HEK293T (cell line): ENCODE results near the gene GFPT2.
A peak's percentile ranks its signal among the peaks of the same experiment; 100 is the strongest.

Experiments
- CTCF ChIA-PET: fragments of 350-600 bp; formaldehyde crosslinking; extraction: SDS; loops from one replicate; lab custom pipeline; 2021; ENCODE audit warnings: antibody characterized with exemption, inconsistent platforms; lab: Yijun Ruan, JAX
- POLR2A ChIA-PET: fragments of 350-600 bp; formaldehyde crosslinking; extraction: SDS; loops from one replicate; lab custom pipeline; 2020; ENCODE audit warnings: antibody characterized with exemption, inconsistent platforms; lab: Yijun Ruan, JAX
- DNase-seq: peaks from one replicate; pipeline ENCODE4 v3.0.0; 2012; ENCODE audit warnings: mixed read lengths; ENCODE audit errors: extremely low spot score
- ARNT ChIP-seq: fragments of 450-650 bp; IDR thresholded peaks from 2 replicates; pipeline ENCODE4 v1.6.1; 2017; ENCODE audit warnings: mild to moderate bottlenecking
- BHLHE40 ChIP-seq: fragments of 450-650 bp; IDR thresholded peaks from 2 replicates; pipeline ENCODE4 v1.6.1; 2016; ENCODE audit warnings: mild to moderate bottlenecking, moderate library complexity, borderline replicate concordance
- CTBP1 ChIP-seq: fragments of 450-650 bp; IDR thresholded peaks from 2 replicates; pipeline ENCODE4 v1.6.1; 2016; ENCODE audit warnings: borderline replicate concordance
- ELF4 ChIP-seq: fragments of 450-650 bp; IDR thresholded peaks from 2 replicates; pipeline ENCODE4 v1.6.1; 2017; ENCODE audit warnings: antibody characterized with exemption
- FOXA1 ChIP-seq: fragments of 450-650 bp; IDR thresholded peaks from 2 replicates; pipeline ENCODE4 v1.6.1; 2016; ENCODE audit warnings: mild to moderate bottlenecking
- FOXK2 ChIP-seq: fragments of 450-650 bp; IDR thresholded peaks from 2 replicates; pipeline ENCODE4 v1.6.1; 2016; ENCODE audit warnings: mild to moderate bottlenecking
- FOXM1 ChIP-seq: fragments of 450-650 bp; IDR thresholded peaks from 2 replicates; pipeline ENCODE4 v1.6.1; 2017; ENCODE audit warnings: mild to moderate bottlenecking, borderline replicate concordance
- HDGF ChIP-seq: fragments of 450-650 bp; IDR thresholded peaks from 2 replicates; pipeline ENCODE4 v1.6.1; 2017; ENCODE audit warnings: antibody characterized with exemption, borderline replicate concordance
- L3MBTL2 ChIP-seq: fragments of 450-650 bp; conservative IDR thresholded peaks from 2 replicates; pipeline ENCODE4 v1.6.1; 2016; ENCODE audit warnings: mild to moderate bottlenecking
- LEF1 ChIP-seq: fragments of 450-650 bp; IDR thresholded peaks from 2 replicates; pipeline ENCODE4 v1.6.1; 2017; ENCODE audit warnings: mild to moderate bottlenecking, borderline replicate concordance
- NFRKB ChIP-seq: fragments of 450-650 bp; IDR thresholded peaks from 2 replicates; pipeline ENCODE4 v1.6.1; 2016; ENCODE audit warnings: mild to moderate bottlenecking, moderate library complexity
- SP1 ChIP-seq: fragments of 450-650 bp; IDR thresholded peaks from 2 replicates; pipeline ENCODE4 v1.6.1; 2017
- SUZ12 ChIP-seq: fragments of 450-650 bp; IDR thresholded peaks from 2 replicates; pipeline ENCODE4 v1.6.1; 2016; ENCODE audit warnings: mild to moderate bottlenecking
- TARDBP ChIP-seq: fragments of 450-650 bp; IDR thresholded peaks from 2 replicates; pipeline ENCODE4 v1.6.1; 2016
- ZNF384 ChIP-seq: fragments of 450-650 bp; IDR thresholded peaks from 2 replicates; pipeline ENCODE4 v1.6.1; 2016
- TF ChIP-seq, protein P1 (sequence below): fragments of 450-650 bp; IDR thresholded peaks from 2 replicates; pipeline ENCODE4 v1.6.1; 2016

GFPT2 gene

DNA sequence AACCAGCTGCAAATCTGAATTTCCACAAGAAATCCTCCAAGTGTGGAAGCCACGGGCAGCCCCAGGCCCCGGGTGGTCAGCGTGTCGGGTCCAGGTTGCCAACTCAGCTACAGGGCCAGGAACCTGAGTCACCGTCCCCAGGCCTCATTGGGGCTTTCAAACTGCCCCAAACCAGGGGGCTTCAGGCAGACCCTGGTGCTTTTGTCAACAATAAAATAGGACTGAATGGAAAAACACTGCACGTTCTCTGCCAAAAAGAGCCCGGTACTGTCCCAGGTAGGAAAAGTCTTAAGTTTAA lies 24.0 kb downstream of the GFPT2 start:
- POLR2A ChIA-PET = interaction anchor here (1.0 to 1.4 kb wide), 3 partner anchors 13 to 38 kb away, joined by 4 to 5 read pairs (median 4); no protein-coding TSS in a partner anchor
- CTCF ChIA-PET = interaction anchor here (0.6 to 2.3 kb wide), 19 partner anchors 9 to 339 kb away, joined by 3 to 23 read pairs (median 5); partner anchors contain the start of gene RASGEF1C
- no peak for DNase-seq
- no peak for TF ChIP-seq FOXK2
- no peak for TF ChIP-seq FOXA1
- no peak for TF ChIP-seq HDGF
- TF ChIP-seq FOXM1 = no peak
- no peak for TF ChIP-seq LEF1
- TF ChIP-seq ARNT = no peak
- no peak for TF ChIP-seq ELF4
- TF ChIP-seq BHLHE40 = no peak
- no peak for TF ChIP-seq CTBP1
- no peak for TF ChIP-seq TARDBP
- TF ChIP-seq NFRKB = no peak
- TF ChIP-seq, protein P1, sequence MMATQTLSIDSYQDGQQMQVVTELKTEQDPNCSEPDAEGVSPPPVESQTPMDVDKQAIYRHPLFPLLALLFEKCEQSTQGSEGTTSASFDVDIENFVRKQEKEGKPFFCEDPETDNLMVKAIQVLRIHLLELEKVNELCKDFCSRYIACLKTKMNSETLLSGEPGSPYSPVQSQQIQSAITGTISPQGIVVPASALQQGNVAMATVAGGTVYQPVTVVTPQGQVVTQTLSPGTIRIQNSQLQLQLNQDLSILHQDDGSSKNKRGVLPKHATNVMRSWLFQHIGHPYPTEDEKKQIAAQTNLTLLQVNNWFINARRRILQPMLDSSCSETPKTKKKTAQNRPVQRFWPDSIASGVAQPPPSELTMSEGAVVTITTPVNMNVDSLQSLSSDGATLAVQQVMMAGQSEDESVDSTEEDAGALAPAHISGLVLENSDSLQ = no peak
- no peak for TF ChIP-seq SUZ12
- TF ChIP-seq ZNF384 = no peak

DNA sequence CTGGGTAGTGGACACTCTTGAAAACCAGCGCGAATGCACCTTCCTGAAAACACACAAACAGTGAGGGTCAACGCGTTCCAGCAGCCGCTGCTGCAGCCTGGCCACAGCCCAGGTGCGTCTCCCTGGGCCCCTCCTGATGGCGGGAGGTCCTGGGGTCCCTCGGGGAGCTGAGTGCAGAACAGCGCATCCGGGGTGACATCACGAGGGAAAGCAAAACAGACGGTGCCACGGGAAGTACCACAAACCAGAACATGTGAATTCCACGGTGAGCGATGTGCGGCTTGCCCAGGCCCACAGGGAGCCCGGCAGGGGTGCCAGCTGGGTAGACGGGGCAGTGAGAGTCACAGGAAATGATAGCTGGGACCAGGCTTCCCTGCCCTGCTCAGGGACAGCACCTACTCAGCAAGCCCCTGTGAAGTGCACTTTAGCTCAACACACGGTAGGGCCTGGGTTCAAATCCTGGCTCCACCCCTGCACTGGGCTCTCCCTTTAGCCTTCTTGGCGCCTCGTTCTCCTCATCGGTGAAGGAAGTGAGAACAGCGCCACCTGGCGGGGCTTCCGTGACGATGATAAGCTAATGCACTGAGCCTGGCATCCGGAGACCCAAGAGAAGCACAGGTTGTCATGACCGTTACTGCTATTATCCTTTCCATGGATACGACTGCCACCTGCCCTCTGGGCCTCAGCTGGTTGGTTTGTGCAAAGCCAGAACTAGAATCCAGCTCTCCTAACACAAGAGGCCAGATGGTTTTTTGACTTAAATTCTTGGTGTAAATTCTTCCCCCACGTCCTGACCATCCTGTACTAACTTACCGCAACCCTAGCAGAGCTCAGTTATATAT lies 24.6 kb downstream of the GFPT2 start:
- DNase-seq = peak; percentile 92
- 0 out of 2 replicates have a peak, but pooled peaks have one; percentile 38 for TF ChIP-seq HDGF
- TF ChIP-seq ZNF384 = no peak
- CTCF ChIA-PET = interaction anchor here (0.6 to 2.3 kb wide), 22 partner anchors 9 to 339 kb away, joined by 3 to 23 read pairs (median 4); partner anchors contain the start of gene RASGEF1C
- POLR2A ChIA-PET = interaction anchor here (1.0 to 1.4 kb wide), 3 partner anchors 13 to 38 kb away, joined by 4 to 5 read pairs (median 4); no protein-coding TSS in a partner anchor

DNA sequence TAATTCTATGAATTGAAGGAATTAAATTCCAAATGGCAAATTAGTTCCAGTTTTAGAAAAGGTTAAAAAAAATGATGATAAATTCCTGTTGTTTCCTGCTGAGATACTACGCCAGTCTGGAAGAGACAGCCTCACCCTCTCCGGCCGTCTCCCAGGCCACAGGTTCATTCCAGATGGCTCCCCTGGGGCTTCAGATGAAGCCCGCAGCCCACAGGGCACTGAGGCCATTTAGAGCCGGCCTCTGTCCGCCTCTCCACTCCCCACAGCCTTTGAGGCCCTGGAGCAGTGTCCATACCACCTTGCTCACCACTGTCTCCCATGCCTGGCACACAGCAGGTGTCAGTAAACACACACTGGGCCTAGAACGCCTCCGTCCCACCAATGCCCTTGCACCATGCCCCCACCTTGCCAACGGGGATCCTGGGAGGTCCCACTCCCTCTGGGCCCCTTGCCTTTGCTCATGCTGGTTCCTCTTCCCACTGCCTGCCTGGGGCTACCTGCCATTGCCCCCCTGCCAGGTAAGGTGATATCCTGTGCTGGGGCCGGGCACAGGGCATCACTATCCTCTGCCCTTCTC lies 26.1 kb downstream of the GFPT2 start:
- ChIA-PET CTCF (interaction anchor here (0.7 to 1.4 kb wide), 2 partner anchors 11 to 27 kb away, joined by 3 to 7 read pairs; no protein-coding TSS in a partner anchor), POLR2A (no interaction called here)
- DNase-seq = no peak
- TF ChIP-seq, protein P1 = no peak
- TF ChIP-seq LEF1 (no peak), HDGF (no peak)

DNA sequence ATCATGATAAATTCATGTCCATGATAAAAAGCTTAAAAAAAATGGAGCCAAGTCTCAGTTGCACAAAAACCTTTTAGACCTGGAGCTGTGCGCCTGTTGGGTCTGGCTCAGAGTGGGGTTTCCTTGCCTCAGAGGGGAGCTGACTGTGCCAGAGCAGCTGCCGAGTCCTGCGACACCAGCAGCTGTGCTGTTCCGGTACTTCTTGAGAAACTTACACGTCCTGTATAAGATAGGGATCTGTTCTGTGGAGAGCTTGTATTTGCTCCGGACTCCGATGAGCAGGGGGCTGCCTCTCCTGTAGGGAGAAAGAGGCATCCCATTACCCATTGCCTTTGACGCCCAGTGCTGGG lies 28.6 kb downstream of the GFPT2 start:
- POLR2A ChIA-PET = interaction anchor here (0.6 kb wide), 1 partner anchor 31 kb away, joined by 3 read pairs; no protein-coding TSS in a partner anchor
- CTCF ChIA-PET = interaction anchor here (0.7 to 1.5 kb wide), 3 partner anchors 9 to 143 kb away, joined by 3 to 5 read pairs (median 3); no protein-coding TSS in a partner anchor
- TF ChIP-seq ZNF384 (no peak), FOXM1 (no peak), SP1 (no peak), FOXA1 (no peak), CTBP1 (no peak), ELF4 (no peak), FOXK2 (no peak)
- TF ChIP-seq, protein P1 = no peak
- no peak for DNase-seq

DNA sequence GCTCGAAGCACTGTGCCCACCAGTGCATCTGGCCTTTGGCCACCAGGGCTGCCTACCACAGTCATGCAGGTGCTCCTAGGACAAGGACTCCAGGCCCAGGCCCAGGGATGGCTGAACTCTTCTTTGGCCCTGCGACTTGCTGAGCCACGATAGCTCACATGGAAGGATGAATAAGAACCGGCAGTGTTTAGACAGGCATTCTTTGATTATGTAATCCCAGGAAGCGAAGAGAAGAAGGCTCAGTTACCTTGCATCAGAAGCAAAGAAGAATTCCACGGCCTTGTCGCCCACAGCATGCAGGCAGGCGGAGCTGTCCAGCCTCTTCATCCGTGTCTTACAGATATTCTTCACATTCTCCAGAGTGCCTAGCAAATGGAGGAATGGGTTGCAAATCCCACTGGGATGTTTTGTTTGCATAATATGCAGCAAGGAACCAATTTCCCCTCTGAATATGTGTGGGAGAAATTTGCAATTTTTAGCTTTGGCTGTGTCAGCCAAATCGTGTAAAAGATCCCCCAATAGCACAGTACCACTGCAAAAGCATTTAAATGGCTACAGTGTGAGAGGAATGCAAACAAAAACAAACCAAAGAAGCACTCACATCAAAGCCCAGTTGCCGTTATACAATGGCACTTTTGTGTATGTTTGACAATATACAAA lies 29.1 kb downstream of the GFPT2 start:
- ChIA-PET POLR2A (interaction anchor here (0.6 kb wide), 1 partner anchor 31 kb away, joined by 3 read pairs; no protein-coding TSS in a partner anchor), CTCF (interaction anchor here (0.7 to 1.5 kb wide), 3 partner anchors 8 to 143 kb away, joined by 3 to 5 read pairs (median 3); no protein-coding TSS in a partner anchor)
- TF ChIP-seq CTBP1 (no peak), LEF1 (no peak), ELF4 (no peak), TARDBP (no peak), ARNT (no peak), L3MBTL2 (no peak), NFRKB (no peak), BHLHE40 (no peak), SP1 (no peak), HDGF (no peak), FOXM1 (no peak), SUZ12 (no peak), ZNF384 (no peak), FOXK2 (no peak)
- TF ChIP-seq, protein P1 = no peak
- no peak for DNase-seq
